ENCODE data around the gene SPC24. TPM values are rescaled to one million over a fixed set of nuclear protein-coding genes. Genes with fewer than 3 reads are reported as not detected.

SPC24 gene
- polyA plus RNA-seq, 1 of the 3 experiments (the other 2 are of a cell fraction), result 18.9 TPM

GRCh38 chr19:11108746-11109145 is 46.8 kb downstream of the SPC24 start:
- no peaks in the 10 kb centered on the region for H3K9me3 ChIP-seq
- H3K79me2 ChIP-seq (ENCODE audit: insufficient read depth), result no peaks in the 10 kb centered on the region; the same call in 1 of the 2 replicates
- H3K4me3 ChIP-seq (ENCODE audit: low read depth in 2 of 2, low read length in 1 of 2), result no peak overlapping the region
- H3F3A ChIP-seq (replicated peaks; ENCODE audit: insufficient read depth), result no peaks in the 10 kb centered on the region
- no peak overlapping the region for H3K4me2 ChIP-seq
- no peak for DNase-seq
- no peaks in the 10 kb centered on the region for H4K20me1 ChIP-seq (ENCODE audit: insufficient read depth)
- no peaks in the 10 kb centered on the region for H3K27me3 ChIP-seq (ENCODE audit: insufficient read depth)
- POLR2A ChIA-PET, result no interaction called here
- CTCF ChIA-PET, result interaction anchor here (1.8 to 3.6 kb wide), 2 partner anchors 17 to 22 kb away, joined by 10 to 18 read pairs; no protein-coding TSS in a partner anchor
- WGBS (ENCODE audit: low lambda C conversion rate), result over 99% methylated on average over 6 of the region's 6 CpGs
- peaks cover 30 to 32% of the 10 kb centered on the region in 2 experiments for H3K36me3 ChIP-seq (replicated peaks in 1 of 2; ENCODE audit: control insufficient read depth in 1 of 2, insufficient read depth in 2 of 2, low read length in 1 of 2)
- no peak overlapping the region for H3K27ac ChIP-seq (ENCODE audit: low read depth in 2 of 2, low read length in 1 of 2)
- no peaks in the 10 kb centered on the region for H3K9me2 ChIP-seq
- H3K4me1 ChIP-seq (ENCODE audit: control insufficient read depth in 1 of 2, insufficient read depth in 2 of 2, low read depth in 1 of 2, low read length in 1 of 2), result peaks cover 0 to 10% of the 10 kb centered on the region in 2 experiments; a peak in 1 of 4 replicates
- H2AFZ ChIP-seq (ENCODE audit: low read depth), result no peak overlapping the region
- no peak overlapping the region for H3K9ac ChIP-seq
- TF ChIP-seq ZBTB33 (IDR thresholded peaks at IDR 0.05; ENCODE audit: borderline replicate concordance, low read depth) (no peak), PBX3 (IDR thresholded peaks at IDR 0.05) (no peak), FOXM1 (IDR thresholded peaks at IDR 0.05; ENCODE audit: low read depth) (no peak)

- H3K9ac ChIP-seq, result no peak overlapping the region
- H3F3A ChIP-seq (replicated peaks; ENCODE audit: insufficient read depth), result no peaks in the 10 kb centered on the region
- ChIA-PET CTCF (interaction anchor here (1.0 to 2.4 kb wide), 4 partner anchors 20 to 71 kb away, joined by 3 to 15 read pairs (median 4); no protein-coding TSS in a partner anchor), POLR2A (no interaction called here)
- no peaks in the 10 kb centered on the region for H4K20me1 ChIP-seq (ENCODE audit: insufficient read depth)
- no peak overlapping the region for H3K4me2 ChIP-seq
- peaks cover 27 to 28% of the 10 kb centered on the region in 2 experiments for H3K36me3 ChIP-seq (replicated peaks in 1 of 2; ENCODE audit: control insufficient read depth in 1 of 2, insufficient read depth in 2 of 2, low read length in 1 of 2)
- 76% methylated on average over 13 of the region's 13 CpGs for whole genome bisulfite sequencing (ENCODE audit: low lambda C conversion rate)
- H3K27ac ChIP-seq (ENCODE audit: low read depth in 2 of 2, low read length in 1 of 2), result peak overlapping the region in 1 of 2 experiments; percentile 18; a peak in 1 of 4 replicates
- H3K79me2 ChIP-seq (ENCODE audit: insufficient read depth), result no peaks in the 10 kb centered on the region; the same call in 1 of the 2 replicates
- no peaks in the 10 kb centered on the region for H3K9me2 ChIP-seq
- H3K9me3 ChIP-seq, result no peaks in the 10 kb centered on the region
- H2AFZ ChIP-seq (ENCODE audit: low read depth), result no peak overlapping the region
- H3K4me3 ChIP-seq (ENCODE audit: low read depth in 2 of 2, low read length in 1 of 2), result no peak overlapping the region
- peak; percentile 87 for DNase-seq
- H3K4me1 ChIP-seq (ENCODE audit: control insufficient read depth in 1 of 2, insufficient read depth in 2 of 2, low read depth in 1 of 2, low read length in 1 of 2), result peaks cover 0 to 10% of the 10 kb centered on the region in 2 experiments; a peak in 1 of 4 replicates
- H3K27me3 ChIP-seq (ENCODE audit: insufficient read depth), result no peaks in the 10 kb centered on the region
- TF ChIP-seq MXI1 (IDR thresholded peaks at IDR 0.05; ENCODE audit: low read depth, low read length) (peak; percentile 86; the same call in 1 of the 2 replicates), EP300 (IDR thresholded peaks at IDR 0.05; ENCODE audit: borderline replicate concordance in 1 of 2, low read depth in 1 of 2, low read length in 1 of 2) (peak in 1 of 2 experiments; percentile 81; a peak in 2 of 4 replicates), FOSL2 (IDR thresholded peaks at IDR 0.05; ENCODE audit: borderline replicate concordance, low read depth) (no peak), RAD21 (IDR thresholded peaks at IDR 0.05; ENCODE audit: low read length) (peak; percentile 50), FOXJ3 (CRISPR knock-in tag; IDR thresholded peaks at IDR 0.05) (peak; percentile 72), YY1 (IDR thresholded peaks at IDR 0.05; ENCODE audit: low read depth) (no peak), ZBTB33 (IDR thresholded peaks at IDR 0.05; ENCODE audit: borderline replicate concordance, low read depth) (no peak), CTCF (IDR thresholded peaks at IDR 0.05) (no peak), TEAD4 (IDR thresholded peaks at IDR 0.05; ENCODE audit: borderline replicate concordance, insufficient read depth) (no peak), SIN3A (IDR thresholded peaks at IDR 0.05; ENCODE audit: borderline replicate concordance, low read depth, low read length) (no peak), RFX5 (IDR thresholded peaks at IDR 0.05; ENCODE audit: low read length) (no peak), RCOR1 (IDR thresholded peaks at IDR 0.05; ENCODE audit: low read length) (peak; percentile 97), GATA2 (CRISPR knock-in tag; IDR thresholded peaks at IDR 0.05) (no peak), JUND (IDR thresholded peaks at IDR 0.05) (no peak), MAX (IDR thresholded peaks at IDR 0.05; ENCODE audit: low read depth) (no peak), ELF1 (IDR thresholded peaks at IDR 0.05) (no peak), IRF3 (IDR thresholded peaks at IDR 0.05; ENCODE audit: low read depth, low read length) (no peak)
These were observed 49.1 kb downstream of the SPC24 start for GRCh38 chr19:11106477-11106876.
